SIG-M5 treated with dmso at 0.1 percent for 504 hours (cell line): Measurements from ENCODE around the gene ICAM3.
"Not testable (repeated sequence)": the region's sequence is repeated elsewhere in the genome, so short reads cannot be mapped to it uniquely, and the experiment has no call there.

Experiments used
- DNase-seq: peaks from one replicate; lab custom pipeline; 2025; ENCODE audit not compliant: unreplicated experiment; lab: John Stamatoyannopoulos, UW

The ICAM3 gene

DNA sequence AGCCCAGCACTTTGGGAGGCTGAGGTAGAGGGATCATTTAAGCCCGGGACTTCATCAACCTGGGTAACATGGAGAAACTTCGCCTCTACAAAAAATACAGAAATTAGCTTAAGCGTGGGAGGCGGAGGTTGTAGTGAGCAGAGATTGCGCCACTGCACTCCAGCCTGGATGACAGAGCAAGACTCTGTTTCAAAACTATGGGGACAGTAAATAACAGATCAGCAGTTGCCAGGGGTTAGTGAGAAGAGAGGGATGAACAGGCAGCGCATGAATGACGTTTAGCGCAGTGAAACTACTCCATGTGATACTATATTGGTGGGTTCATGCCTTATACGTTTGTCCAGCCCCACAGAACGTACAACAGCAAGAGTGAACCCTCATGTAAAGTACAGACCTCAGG, 7.1 kb upstream of the ICAM3 start:
- peak; percentile 93 for DNase-seq

DNA sequence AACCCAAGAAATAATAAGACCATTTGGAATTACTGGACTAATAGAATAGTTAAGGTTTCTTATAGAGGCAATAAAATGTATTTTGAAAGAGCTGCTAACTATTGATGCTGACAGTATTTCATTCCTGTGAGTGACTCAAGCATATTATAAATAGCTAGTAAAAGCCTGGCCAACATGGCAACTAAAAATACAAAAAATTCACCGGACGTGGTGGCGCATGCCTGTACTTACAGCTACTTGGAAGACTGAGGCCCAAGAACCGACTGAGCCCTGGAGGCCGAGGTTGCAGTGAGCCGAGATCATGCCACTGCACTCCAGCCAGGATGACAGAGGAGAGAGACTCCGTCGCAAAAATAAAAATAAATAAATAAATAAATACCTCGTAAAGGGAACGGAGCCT, 5.4 kb upstream of the ICAM3 start:
- no peak for DNase-seq

DNA sequence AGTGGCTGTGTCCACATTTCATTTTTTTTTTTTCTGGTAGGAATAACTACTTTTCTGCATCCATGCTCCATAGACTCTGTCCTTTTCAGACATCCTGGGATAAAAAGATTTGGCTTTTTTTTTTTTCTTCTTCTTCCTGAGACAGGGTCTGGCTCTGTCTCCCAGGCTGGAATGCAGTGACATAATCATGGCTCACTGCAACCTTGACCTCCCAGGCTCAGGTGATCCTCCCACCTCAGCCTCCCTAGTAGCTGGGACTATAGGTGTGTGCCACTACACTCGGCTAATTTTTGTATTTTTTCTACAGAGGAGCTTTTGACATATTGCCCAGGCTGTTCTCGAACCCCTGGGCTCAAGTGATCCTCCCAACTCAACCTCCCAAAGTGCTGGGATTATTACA, 4.1 kb upstream of the ICAM3 start:
- DNase-seq, result no peak

DNA sequence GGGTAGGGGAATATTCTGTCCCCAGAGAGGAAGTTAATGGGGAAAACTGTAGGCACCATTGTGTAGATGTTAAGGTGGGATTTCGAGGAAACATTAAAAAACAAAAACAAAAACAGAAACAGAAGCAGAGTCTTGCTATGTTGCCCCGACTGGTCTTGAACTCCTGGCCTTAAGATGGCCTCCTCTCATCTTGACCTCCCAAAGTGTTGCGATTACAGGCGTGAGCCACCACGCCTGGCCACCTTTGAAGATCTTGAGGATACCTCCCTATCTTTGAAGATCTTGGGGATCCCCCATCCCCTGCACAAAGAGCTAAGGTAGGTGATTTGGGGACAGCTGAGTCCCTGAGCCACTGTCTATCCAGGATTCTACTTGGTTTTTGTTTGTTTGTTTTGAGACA, 553 bp upstream of the ICAM3 start:
- no peak for DNase-seq

DNA sequence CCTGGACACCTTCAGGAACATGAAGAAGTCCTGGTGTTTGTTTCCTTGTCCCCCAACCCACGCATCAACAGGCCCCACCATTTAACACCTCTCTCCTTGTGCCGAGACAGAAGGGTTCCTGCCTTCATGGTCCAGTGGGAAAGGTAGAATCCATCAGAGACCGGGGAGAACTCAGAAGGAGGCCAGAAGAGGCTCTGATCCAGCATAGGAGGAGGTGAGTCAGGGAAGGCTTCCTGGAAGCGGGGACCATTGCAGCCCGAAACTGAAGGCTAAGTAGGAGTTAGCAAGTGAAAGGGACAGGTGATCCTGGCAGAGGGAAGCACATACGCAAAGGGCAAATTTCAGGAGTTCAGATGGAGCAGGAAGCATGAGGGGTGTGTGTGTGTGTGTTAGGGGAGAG, 484 bp downstream of the ICAM3 start:
- DNase-seq, result no peak

DNA sequence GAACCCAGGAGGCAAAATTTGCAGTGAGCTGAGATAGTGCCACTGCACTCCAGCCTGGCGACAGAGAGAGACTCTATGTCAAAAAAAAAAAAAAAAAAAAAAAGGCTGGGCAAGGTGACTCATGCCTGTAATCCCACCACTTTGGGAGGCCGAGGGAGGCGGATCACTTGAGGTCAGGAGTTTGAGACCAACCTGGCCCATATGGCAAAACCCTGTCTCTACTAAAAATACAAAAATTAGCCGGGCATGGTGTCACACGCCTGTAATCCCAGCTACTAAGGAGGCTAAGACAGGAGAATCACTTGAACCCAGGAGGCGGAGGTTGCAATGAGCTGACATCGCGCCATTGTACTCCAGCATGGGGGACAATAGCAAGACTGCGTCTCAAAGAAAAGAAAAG, 2.7 kb downstream of the ICAM3 start:
- DNase-seq, result not testable (repeated sequence)

DNA sequence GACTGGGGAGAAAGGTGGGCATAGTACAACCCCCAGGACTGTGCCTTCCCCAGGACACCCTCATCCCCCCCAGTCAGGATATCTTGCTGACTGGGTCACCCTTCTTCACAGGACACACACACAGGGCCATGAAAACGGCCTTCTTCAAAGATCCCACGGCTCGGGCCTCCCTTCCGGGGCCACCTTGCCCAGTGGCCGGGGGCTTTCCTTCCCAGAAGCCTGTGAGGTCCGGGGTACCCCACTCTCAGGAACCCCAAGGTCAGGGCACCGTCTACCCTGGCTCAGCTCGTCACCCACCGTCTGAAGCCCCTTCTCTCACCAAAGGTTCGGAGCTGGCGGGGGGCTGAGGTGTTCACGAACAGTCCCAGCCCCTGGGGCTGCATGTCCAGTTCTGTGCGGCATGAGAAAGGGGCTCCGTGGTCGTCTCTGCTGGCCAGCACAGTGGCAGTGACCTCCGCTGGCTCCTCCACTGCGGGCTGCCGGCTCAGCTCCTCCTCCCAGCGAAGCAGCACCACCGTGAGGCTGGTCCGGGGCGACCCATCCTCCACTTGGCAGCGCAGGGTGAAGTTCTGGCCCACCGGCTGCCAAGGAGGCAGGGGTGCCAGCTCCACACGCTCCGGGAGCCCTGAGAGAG, 4.0 kb downstream of the ICAM3 start:
- no peak for DNase-seq

DNA sequence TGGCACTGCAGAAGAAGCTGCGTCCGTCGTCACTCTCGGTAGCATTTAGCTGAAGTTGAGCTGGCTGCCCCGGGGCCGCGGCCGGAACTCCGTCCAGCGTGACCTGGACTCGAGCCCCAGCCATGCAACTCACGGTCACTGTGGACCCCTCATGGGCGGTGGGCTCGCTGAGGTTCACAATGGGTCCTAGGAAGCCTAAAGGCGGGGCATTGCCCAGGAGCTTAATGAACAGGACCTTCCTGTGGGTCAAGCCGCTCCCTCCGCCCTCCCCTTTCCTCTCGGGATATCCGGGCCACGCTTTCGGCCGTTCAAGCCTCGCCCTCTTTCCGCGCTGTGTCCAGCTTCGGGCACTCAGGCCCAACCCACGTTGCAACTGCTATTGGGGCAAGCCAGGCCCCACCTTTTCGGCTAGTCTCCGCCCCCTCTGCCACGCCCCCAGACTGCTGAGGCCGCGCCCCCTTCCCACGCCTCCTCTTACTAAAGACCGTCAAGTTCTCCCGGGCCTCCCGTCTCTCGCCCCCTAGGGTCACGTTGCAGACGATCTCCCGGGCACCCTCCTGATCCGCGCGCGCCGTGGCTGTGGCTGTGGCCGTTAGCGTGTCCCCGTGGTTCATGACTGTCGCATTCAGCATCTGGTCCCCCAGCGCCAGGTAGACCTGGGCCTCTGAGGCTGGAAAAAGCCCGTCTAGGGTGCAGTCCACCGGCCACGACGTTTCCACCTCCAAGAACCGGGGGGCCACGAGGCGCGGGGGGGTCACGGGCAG, 4.7 kb downstream of the ICAM3 start:
- peak; percentile 45 for DNase-seq

DNA sequence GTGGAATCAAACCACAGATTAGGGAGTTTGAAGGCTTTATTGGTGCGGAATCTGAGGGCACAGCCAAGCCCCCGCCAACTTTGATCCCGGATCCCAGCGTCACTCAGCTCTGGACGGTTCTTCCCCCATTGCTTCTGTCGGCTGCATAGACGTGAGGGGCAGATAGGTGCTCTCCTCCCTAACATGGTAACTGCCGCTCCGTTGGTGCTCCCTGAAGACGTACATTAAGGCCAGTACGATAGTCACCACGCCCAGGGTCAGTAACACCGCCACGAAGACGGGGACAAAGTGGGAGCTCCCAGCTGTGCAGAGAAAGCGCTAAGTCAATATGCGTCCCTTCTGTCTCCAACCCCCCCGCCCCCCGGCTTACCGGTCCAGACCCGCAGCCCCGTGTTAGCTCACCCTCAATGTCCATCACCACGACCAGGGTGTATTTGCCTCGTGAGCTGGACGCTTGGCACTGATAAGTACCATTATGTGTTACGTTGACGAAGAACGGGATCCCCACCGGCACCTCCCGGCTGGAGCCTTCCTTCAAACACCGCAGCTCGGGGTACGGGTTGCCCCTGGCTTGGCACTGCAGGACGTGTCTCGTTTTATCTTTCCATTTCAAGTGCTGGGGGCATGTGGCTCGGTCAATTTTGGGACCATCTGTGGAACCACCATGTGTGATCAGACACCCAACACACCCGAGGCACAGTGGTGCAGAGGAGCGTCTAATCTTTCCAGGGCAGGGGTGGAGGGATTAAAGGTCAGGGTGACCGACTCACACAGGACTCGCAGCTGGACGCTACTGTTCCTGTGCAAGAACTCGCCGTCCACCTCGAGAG, 5.5 kb downstream of the ICAM3 start:
- no peak for DNase-seq

DNA sequence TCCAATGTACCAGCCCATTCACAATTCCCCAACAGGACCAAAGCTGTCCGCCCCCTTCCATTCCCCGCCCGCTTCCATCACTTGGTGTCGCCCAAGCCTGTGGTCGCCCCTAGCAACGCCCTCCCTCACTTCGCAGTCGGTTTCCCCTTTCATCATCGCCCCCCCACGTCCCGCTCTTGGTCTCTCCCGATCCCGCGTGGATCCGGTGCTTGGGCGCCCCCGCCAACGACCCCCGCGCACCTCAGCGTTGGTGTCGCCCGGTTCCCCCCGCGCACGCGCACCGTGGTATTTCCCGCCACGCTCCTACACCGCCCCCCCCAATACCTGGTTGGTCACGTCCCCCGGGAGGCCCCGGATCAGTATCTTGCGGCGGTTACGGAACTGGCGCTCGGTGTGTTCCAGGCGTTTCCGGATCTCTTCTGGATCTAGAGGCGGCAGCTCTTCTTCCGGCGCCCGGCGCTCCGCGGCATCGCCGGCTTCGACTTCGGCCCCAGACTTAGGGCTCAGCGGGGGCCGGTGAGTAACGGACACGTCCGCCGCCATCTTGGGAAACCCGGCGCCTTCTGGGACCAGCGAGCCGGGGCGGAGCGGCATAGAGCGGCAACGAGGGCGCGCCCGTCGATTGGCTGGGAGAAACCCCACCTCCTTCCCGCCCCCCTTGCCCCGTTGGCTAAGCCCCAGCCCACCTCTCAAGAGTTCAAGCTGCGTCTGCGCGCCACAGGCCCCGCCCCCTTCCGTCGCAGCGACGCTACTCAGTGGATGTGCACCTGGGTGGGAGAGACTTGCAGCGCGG, 6.3 kb downstream of the ICAM3 start, which contains the start of gene RAVER1:
Gene RAVER1, minus strand, starts transcription at position 565 of the 793 bp plus-strand sequence. Its CDS starts 22 bp downstream, at position 543.
- DNase-seq, result peak; percentile 93

DNA sequence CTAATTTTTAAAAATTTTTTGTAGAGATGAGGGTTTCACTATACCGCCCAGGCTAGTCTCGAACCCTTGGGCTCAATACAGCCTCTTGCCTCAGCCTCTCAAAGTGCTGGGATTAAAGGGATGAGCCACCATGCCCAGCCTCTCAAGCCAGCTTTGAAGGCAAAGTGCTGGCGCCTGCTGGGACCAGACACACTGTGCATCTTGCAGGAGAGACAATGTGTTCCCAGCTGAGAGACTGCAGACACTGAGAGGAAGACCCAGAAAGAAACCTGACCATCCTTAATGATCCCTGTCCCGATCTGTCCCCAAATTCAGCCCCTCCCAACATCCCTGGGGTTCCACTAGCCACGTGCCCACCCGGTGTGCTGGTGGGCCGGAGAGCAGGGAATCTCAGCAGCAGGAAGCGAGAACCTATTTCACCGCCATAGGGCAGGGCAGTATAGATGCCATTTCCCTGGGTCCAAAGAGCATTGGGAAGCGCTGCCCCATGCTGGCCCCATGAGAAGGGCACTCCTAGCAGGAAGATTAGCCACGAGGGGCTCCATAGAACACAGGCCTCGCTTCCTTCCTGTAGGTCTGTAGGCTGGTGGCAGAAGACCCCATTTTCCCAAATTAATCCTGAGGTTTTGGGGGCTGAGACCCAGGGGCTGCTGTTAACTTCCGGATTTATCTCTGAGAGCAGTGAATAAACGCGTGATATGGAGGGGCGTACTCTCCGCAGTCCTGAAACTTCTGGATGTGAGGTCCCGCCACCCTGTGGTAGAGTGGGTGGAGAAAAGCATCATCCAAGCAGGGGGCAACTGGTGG, 7.1 kb downstream of the ICAM3 start:
- no peak for DNase-seq

DNA sequence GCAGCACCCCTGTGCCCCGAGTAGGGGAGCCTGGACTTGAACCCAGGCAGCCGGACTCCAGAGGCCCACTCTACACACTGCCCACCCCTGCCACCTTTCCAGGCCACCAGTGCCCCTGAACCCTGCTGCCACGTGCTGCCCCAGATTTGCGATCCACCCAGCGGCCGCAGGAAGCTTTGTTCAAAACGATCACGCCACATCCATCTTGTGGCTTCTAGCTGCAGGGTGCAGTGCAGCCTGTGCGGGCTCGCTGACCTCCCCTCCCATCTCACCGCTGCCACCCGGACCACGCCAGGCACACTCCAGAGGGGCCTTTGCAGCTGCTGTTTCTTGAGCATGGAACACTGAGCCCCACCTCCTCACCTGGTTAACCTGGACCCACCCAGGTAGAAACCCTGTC, 9.9 kb downstream of the ICAM3 start:
- DNase-seq, result no peak

DNA sequence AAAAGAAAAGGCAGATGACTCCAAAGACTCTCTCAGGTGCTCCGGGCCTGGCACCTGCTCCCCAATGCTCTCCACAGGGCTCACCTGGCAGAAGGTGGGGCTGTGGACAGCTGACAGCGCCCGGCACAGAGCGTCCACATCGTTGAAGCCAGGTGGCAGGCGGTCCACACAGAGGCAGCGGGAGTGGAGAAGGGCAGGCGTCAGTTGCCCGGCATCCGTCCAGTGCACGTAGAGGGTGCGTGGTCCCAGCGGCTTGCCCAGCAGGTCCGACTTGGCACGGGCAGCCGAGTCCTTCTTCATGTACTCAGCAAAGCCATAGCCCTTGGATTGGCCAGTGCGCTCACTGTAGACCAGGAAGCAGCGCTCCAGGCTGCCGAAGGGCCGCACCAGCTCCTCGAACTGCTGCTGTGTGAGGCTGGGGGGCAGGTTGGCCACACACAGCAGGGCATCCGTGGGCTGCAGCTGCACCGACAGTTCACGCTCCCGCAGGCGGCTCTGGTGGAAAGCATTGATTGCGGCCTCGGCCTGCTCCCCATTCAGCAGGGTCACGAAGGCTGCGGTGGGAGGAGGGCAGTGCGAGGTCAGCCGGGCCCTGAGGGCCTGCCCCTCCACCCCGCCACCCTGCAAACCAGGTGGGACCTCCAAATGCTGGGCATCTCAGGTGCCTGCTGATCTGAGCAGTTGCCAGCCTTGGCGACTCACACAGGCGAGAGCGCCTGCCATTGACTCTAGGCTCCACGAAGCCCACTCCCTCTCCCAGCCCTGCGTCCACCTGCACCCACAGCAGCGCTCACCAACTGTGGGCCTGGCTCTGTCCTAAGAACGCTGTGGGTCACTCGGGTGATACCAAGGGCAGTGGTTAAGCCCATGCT, 10.6 kb downstream of the ICAM3 start:
- DNase-seq, result no peak

DNA sequence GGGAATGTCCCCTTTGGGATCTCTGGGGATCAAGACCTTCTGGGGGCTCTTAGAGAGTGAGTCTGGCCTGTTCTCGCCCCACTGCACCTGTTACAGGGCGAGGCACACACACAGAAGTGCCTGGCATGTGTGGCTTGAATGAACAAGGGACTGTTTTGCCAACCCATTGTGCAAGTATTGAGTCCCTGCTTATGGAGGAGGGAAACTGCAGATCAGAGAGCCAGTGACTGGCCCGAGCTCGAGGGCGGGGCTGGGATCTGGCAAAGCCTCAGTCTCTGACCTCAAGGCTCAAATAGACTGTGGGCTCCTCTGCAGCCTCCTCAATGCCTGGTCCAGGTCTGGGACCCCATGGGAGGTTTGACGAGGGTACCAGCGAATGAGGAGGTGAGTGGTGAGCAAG, 11.6 kb downstream of the ICAM3 start:
- DNase-seq, result no peak

DNA sequence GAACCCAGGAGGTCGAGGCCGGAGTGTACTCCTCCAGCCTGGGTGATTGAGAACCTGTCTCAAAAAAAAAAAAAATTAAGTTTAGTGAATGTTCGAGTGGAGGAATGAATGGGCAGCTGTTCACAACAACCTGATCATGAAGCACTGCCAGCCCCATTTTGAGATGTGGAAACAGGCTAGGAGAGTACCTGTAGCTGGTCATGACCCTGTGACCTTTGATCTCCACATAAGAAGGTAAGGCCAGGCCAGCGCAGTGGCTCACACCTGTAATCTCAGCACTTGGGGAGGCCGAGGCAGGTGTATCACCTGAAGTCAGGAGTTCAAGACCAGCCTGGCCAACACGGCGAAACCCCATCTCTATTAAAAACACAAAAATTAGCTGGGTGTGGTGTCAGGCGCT, 13.7 kb downstream of the ICAM3 start:
- DNase-seq, result no peak

DNA sequence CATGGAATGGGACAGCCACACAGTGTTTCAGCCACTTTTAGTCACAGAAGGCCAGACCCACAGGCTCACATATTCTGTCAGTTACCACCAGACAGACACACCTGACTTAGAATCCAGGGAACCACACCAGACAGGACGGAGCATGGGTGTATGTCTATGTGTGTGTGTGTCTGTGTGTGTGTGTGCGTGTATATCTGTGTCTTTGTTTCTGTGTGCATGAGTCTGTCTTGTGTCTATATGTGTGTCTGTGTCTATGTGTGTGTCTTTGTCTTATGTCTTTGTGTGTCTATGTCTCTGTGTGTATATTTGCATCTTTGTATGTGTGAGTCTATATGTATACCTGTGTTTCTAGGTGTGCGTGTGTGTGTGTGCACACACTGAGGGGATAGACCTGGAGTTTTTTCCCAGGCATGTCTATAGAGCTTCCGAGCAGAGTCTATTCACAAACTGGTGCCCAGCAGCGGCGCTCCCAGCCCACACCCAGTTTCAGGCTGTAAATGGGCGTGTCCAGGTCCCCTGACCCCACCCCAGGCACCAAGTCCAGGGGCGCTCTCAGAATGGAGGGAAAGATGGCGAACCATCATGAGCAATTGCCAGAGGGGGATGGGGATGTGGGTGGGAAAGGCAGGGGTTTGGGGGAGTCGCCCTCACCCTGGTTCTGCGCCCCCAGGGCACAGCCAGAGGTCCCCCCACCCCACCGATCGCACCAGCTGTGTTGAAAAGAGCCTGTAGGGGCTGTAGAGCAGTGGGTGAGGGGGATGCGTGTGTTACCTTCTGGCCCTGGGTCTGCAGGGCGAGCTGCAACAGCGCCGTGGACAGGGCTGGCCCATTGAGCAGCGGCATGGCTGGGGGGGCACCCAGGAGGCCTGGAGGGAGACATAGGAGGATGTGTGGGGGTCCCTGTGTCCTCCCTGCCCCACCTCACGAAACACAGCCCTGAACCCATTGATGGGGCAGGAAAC, 17.3 kb downstream of the ICAM3 start:
- DNase-seq, result no peak

DNA sequence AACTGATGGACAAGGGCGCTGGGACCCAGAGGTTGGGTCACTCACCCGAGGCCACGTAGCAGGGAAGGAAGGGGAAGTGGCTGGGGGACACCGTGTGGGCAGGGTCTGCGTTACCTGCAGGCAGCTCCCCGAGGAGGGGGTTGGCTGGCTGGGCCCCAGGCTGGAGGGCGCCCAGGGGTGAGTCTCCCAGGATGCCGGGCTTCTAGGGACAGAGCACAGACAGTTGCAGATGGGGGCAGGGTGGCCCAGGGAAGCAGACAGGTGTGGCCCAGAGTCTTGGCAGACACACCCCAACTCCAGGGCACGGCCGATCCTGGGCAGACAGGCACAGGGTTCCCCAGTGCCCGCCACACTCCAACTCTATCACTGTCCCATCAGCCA, 18.0 kb downstream of the ICAM3 start:
- no peak for DNase-seq
